ENCODE results near the gene LCE1F.

- no peak for TF ChIP-seq GATA3 (IDR thresholded peaks at IDR 0.05; ENCODE audit: low read depth, low read length)
- no peak for TF ChIP-seq GATA2 (IDR thresholded peaks at IDR 0.05; ENCODE audit: low read depth, low read length)
Observed at GRCh38 chr1:152728986-152729385, 46.0 kb upstream of the LCE1F start.
